H9 (cell line): ENCODE data around the gene CAPN8. TPM values are rescaled to one million over a fixed set of nuclear protein-coding genes. Genes with fewer than 3 reads are reported as not detected.

Source experiments
- DNase-seq: peaks from one replicate; pipeline ENCODE4 v3.0.0-alpha.2; 2017
- H2AFZ ChIP-seq: one replicate; pipeline ENCODE4 v1.6.1; 2013; ENCODE audit warnings: mild to moderate bottlenecking, low read length, control low read depth, moderate library complexity
- H2AK5ac ChIP-seq: 2 replicates; pipeline ENCODE4 v1.6.1; 2013; ENCODE audit warnings: low read length, control low read depth, mixed read lengths; ENCODE audit not compliant: insufficient read length
- H2BK120ac ChIP-seq: one replicate; pipeline ENCODE4 v1.6.1; 2013; ENCODE audit warnings: low read depth, mild to moderate bottlenecking, low read length, control low read depth, inconsistent platforms; ENCODE audit not compliant: poor library complexity, severe bottlenecking
- H2BK12ac ChIP-seq: 2 replicates; pipeline ENCODE4 v1.6.1; 2013; ENCODE audit warnings: low read length, control low read depth, mixed read lengths, low read depth; ENCODE audit not compliant: insufficient read length
- H2BK15ac ChIP-seq: 2 replicates; pipeline ENCODE4 v1.6.1; 2013; ENCODE audit warnings: low read depth, low read length, control low read depth
- H2BK20ac ChIP-seq: one replicate; pipeline ENCODE4 v1.6.1; 2013; ENCODE audit warnings: low read depth, mild to moderate bottlenecking, low read length, control low read depth, inconsistent platforms; ENCODE audit not compliant: poor library complexity, severe bottlenecking
- H2BK5ac ChIP-seq: 2 replicates; pipeline ENCODE4 v1.6.1; 2013; ENCODE audit warnings: low read length, control low read depth, mixed read lengths; ENCODE audit not compliant: insufficient read length
- H3K14ac ChIP-seq: 2 replicates; pipeline ENCODE4 v1.6.1; 2013; ENCODE audit warnings: low read length, control low read depth; ENCODE audit not compliant: insufficient read depth
- H3K18ac ChIP-seq: 2 replicates; pipeline ENCODE4 v1.6.1; 2013; ENCODE audit warnings: low read depth, mild to moderate bottlenecking, mixed read lengths, low read length, control low read depth; ENCODE audit not compliant: insufficient read length
- H3K23ac ChIP-seq: 2 replicates; pipeline ENCODE4 v1.6.1; 2013; ENCODE audit warnings: low read length, control low read depth, mixed read lengths, low read depth; ENCODE audit not compliant: insufficient read length
- H3K23me2 ChIP-seq: 2 replicates; pipeline ENCODE4 v1.6.1; 2013; ENCODE audit warnings: low read depth, mild to moderate bottlenecking, mixed read lengths, low read length, control low read depth; ENCODE audit not compliant: insufficient read length, poor library complexity, severe bottlenecking
- H3K27ac ChIP-seq: 2 replicates; pipeline ENCODE4 v1.5.1; 2013; ENCODE audit warnings: low read length, control low read depth, mixed read lengths, low read depth; ENCODE audit not compliant: insufficient read length
- H3K27me3 ChIP-seq: 2 replicates; pipeline ENCODE4 v1.6.1; 2013; ENCODE audit warnings: low read length, control low read depth, inconsistent platforms; ENCODE audit not compliant: insufficient read depth
- H3K4ac ChIP-seq: 2 replicates; pipeline ENCODE4 v1.6.1; 2013; ENCODE audit warnings: low read depth, mild to moderate bottlenecking, control low read depth, inconsistent platforms, low read length, moderate library complexity
- H3K4me1 ChIP-seq: 2 replicates; pipeline ENCODE4 v1.6.1; 2013; ENCODE audit warnings: low read length, control low read depth, inconsistent platforms; ENCODE audit not compliant: insufficient read depth
- H3K4me2 ChIP-seq: 2 replicates; pipeline ENCODE4 v1.6.1; 2013; ENCODE audit warnings: low read length, control low read depth, mixed read lengths; ENCODE audit not compliant: insufficient read length, insufficient read depth
- H3K56ac ChIP-seq: 2 replicates; pipeline ENCODE4 v1.6.1; 2013; ENCODE audit warnings: low read depth, mild to moderate bottlenecking, mixed read lengths, low read length, control low read depth; ENCODE audit not compliant: insufficient read length
- H3K79me1 ChIP-seq: 2 replicates; pipeline ENCODE4 v1.6.1; 2013; ENCODE audit warnings: low read depth, mild to moderate bottlenecking, moderate library complexity, low read length, control low read depth, inconsistent platforms; ENCODE audit not compliant: insufficient read depth, poor library complexity, severe bottlenecking
- H3K79me2 ChIP-seq: 2 replicates; pipeline ENCODE4 v1.6.1; 2013; ENCODE audit warnings: low read length, control low read depth, inconsistent platforms; ENCODE audit not compliant: insufficient read depth
- H3K9ac ChIP-seq: 2 replicates; pipeline ENCODE4 v1.6.1; 2013; ENCODE audit warnings: low read length, control low read depth, mixed read lengths; ENCODE audit not compliant: insufficient read length; ENCODE audit errors: extremely low read depth
- H3K9me3 ChIP-seq: one replicate; pipeline ENCODE4 v1.6.1; 2013; ENCODE audit warnings: low read depth, low read length, inconsistent platforms; ENCODE audit not compliant: control insufficient read depth
- H3T11ph ChIP-seq: one replicate; pipeline ENCODE4 v1.6.1; 2013; ENCODE audit warnings: mild to moderate bottlenecking, low read length, control low read depth, inconsistent platforms
- H4K20me1 ChIP-seq: one replicate; pipeline ENCODE4 v1.6.1; 2013; ENCODE audit not compliant: control insufficient read depth, insufficient read length, insufficient read depth
- H4K5ac ChIP-seq: 2 replicates; pipeline ENCODE4 v1.6.1; 2013; ENCODE audit warnings: low read depth, mild to moderate bottlenecking, mixed read lengths, low read length, control low read depth; ENCODE audit not compliant: insufficient read length
- H4K8ac ChIP-seq: replicated peaks from 2 replicates; pipeline ENCODE4 v1.6.1; 2013; ENCODE audit warnings: low read length, control low read depth, mixed read lengths, low read depth; ENCODE audit not compliant: insufficient read length
- H4K91ac ChIP-seq: 2 replicates; pipeline ENCODE4 v1.6.1; 2013; ENCODE audit warnings: low read depth, mild to moderate bottlenecking, moderate library complexity, mixed read lengths, low read length, control low read depth; ENCODE audit not compliant: insufficient read length
- H3K27ac Mint-ChIP-seq, 3 experiments: 2 replicates in 2 of 3; 3 replicates in 1 of 3; pipeline ENCODE4 v1.8.0; 2020 to 2021; ENCODE audit warnings: mixed read lengths in 3 of 3, mild to moderate bottlenecking in 1 of 3, moderate library complexity in 1 of 3
- H3K27me3 Mint-ChIP-seq: 2 replicates; pipeline ENCODE4 v1.8.0; 2021; ENCODE audit warnings: low read depth, mild to moderate bottlenecking, moderate library complexity, mixed read lengths
- H3K36me3 Mint-ChIP-seq, 3 experiments: 2 replicates in 2 of 3; 3 replicates in 1 of 3; pipeline ENCODE4 v1.8.0; 2020 to 2021; ENCODE audit warnings: low read depth in 3 of 3, mixed read lengths in 3 of 3; ENCODE audit not compliant: insufficient read depth in 1 of 3
- H3K4me1 Mint-ChIP-seq, 2 experiments: 2 replicates each; pipeline ENCODE4 v1.8.0; 2020; ENCODE audit warnings: mixed read lengths in 2 of 2
- H3K4me3 Mint-ChIP-seq, 2 experiments: 2 replicates in 1 of 2; 3 replicates in 1 of 2; pipeline ENCODE4 v1.8.0; 2020 to 2021; ENCODE audit warnings: mild to moderate bottlenecking in 2 of 2, mixed read lengths in 2 of 2, moderate library complexity in 1 of 2
- H3K9me3 Mint-ChIP-seq, 2 experiments: 2 replicates in 1 of 2; 3 replicates in 1 of 2; pipeline ENCODE4 v1.8.0; 2020; ENCODE audit warnings: mild to moderate bottlenecking in 2 of 2, mixed read lengths in 2 of 2, moderate library complexity in 1 of 2
- CTCF ChIP-seq: fragments of 200-600 bp; sonication (generic); conservative IDR thresholded peaks from 3 replicates; pipeline ENCODE4 v1.8.0; 2021; ENCODE audit warnings: antibody characterized with exemption, mild to moderate bottlenecking
- WGBS: extraction: QIAGEN DNeasy Blood & Tissue Kit; methylation state at CpG from one replicate; pipeline ENCODE4 v1.1.7; 2013; ENCODE audit warnings: missing lambda C conversion rate, low lambda C conversion rate, mixed read lengths; ENCODE audit not compliant: insufficient read length; ENCODE audit errors: extremely low coverage; 5-methylcytosine and 5-hydroxymethylcytosine counted together
- total RNA-seq: library from RNA; stranded (reverse); gene quantifications from 2 replicates; pipeline ENCODE4 v1.2.1, GENCODE V29; 2021

Gene CAPN8
- total RNA-seq, 1 experiment from 2014 or later, result not detected

- H3K23ac ChIP-seq, result no peak overlapping the region
- H3K27ac ChIP-seq, result no peak overlapping the region
- H3K56ac ChIP-seq, result no peak overlapping the region
- H4K20me1 ChIP-seq, result no peaks in the 10 kb centered on the region
- no peak for TF ChIP-seq CTCF
- WGBS, result no CpG with 5 or more reads among the region's 5 CpGs
- DNase-seq, result no peak
- no peak overlapping the region for H2AK5ac ChIP-seq
- no peak overlapping the region for H4K8ac ChIP-seq
- H3K79me1 ChIP-seq, result no peaks in the 10 kb centered on the region
- H3K4ac ChIP-seq, result no peak overlapping the region
- H4K91ac ChIP-seq, result no peak overlapping the region
- Mint-ChIP-seq H3K27ac (no peak overlapping the region), H3K9me3 (no peaks in the 10 kb centered on the region), H3K36me3 (no peaks in the 10 kb centered on the region), H3K4me3 (no peak overlapping the region), H3K27me3 (no peaks in the 10 kb centered on the region; the same call in none of the 2 replicates), H3K4me1 (no peaks in the 10 kb centered on the region)
- H2BK5ac ChIP-seq, result no peak overlapping the region
- H2BK15ac ChIP-seq, result no peak overlapping the region
- H2BK12ac ChIP-seq, result no peak overlapping the region
- H3K9ac ChIP-seq, result no peak overlapping the region
- no peaks in the 10 kb centered on the region for H3K23me2 ChIP-seq
- no peak overlapping the region for H2AFZ ChIP-seq
- H3T11ph ChIP-seq, result no peak overlapping the region
- no peak overlapping the region for H4K5ac ChIP-seq
- H3K79me2 ChIP-seq, result no peaks in the 10 kb centered on the region
- H3K9me3 ChIP-seq, result no peaks in the 10 kb centered on the region
- no peak overlapping the region for H3K18ac ChIP-seq
- H2BK20ac ChIP-seq, result no peak overlapping the region
- H3K4me1 ChIP-seq, result no peaks in the 10 kb centered on the region; the same call in 1 of the 2 replicates
- H3K14ac ChIP-seq, result no peak overlapping the region
- H3K4me2 ChIP-seq, result no peak overlapping the region
- no peak overlapping the region for H2BK120ac ChIP-seq
- H3K27me3 ChIP-seq, result no peaks in the 10 kb centered on the region
These were observed 2.6 kb downstream of the CAPN8 start for GRCh38 chr1:223662943-223663342.
